H1 (cell line): Measurements from ENCODE around the gene SLC22A3.

Source experiments
- CHD2 ChIP-seq: IDR thresholded peaks from 2 replicates; pipeline ENCODE4 v1.6.1; 2012; ENCODE audit warnings: low read length, improper control_type of control experiment
- CTCF ChIP-seq, 3 experiments: IDR thresholded peaks; 1 replicate in 2 of 3; 2 replicates in 1 of 3; pipeline versions ENCODE4 v1.5.1 to v1.6.1; 2011; ENCODE audit warnings: low read length in 3 of 3, mild to moderate bottlenecking in 3 of 3, inconsistent platforms in 2 of 3, low read depth in 1 of 3, moderate library complexity in 1 of 3; ENCODE audit not compliant: insufficient read depth in 1 of 3; ENCODE audit errors: control extremely low read depth in 1 of 3
- EP300 ChIP-seq, 2 experiments: IDR thresholded peaks; 1 replicate in 1 of 2; 2 replicates in 1 of 2; pipeline ENCODE4 v1.6.1; 2011 to 2012; ENCODE audit warnings: low read depth in 2 of 2, low read length in 2 of 2, mild to moderate bottlenecking in 2 of 2, borderline replicate concordance in 1 of 2, inconsistent platforms in 1 of 2, moderate library complexity in 1 of 2
- GTF2F1 ChIP-seq: IDR thresholded peaks from 2 replicates; pipeline ENCODE4 v1.6.1; 2012; ENCODE audit warnings: low read depth, low read length, improper control_type of control experiment, borderline replicate concordance
- JUN ChIP-seq: IDR thresholded peaks from 2 replicates; pipeline ENCODE4 v1.6.1; 2011; ENCODE audit warnings: low read depth, mild to moderate bottlenecking, improper control_type of control experiment, low read length
- NRF1 ChIP-seq: IDR thresholded peaks from 2 replicates; pipeline ENCODE4 v1.6.1; 2011; ENCODE audit warnings: mild to moderate bottlenecking, low read depth, low read length, improper control_type of control experiment
- POLR2A ChIP-seq, 2 experiments: IDR thresholded peaks; 1 replicate in 1 of 2; 2 replicates in 1 of 2; pipeline ENCODE4 v1.6.1; 2011; ENCODE audit warnings: low read depth in 2 of 2, low read length in 2 of 2, mild to moderate bottlenecking in 2 of 2; ENCODE audit errors: control extremely low read depth in 1 of 2
- POLR2AphosphoS5 ChIP-seq: IDR thresholded peaks from 2 replicates; pipeline ENCODE4 v1.6.1; 2011; ENCODE audit warnings: low read depth, low read length
- RAD21 ChIP-seq, 2 experiments: IDR thresholded peaks in 1 of 2; conservative IDR thresholded peaks in 1 of 2; 2 replicates each; pipeline ENCODE4 v1.6.1; 2011; ENCODE audit warnings: low read depth in 2 of 2, low read length in 2 of 2, improper control_type of control experiment in 1 of 2, inconsistent platforms in 1 of 2, mild to moderate bottlenecking in 1 of 2, moderate library complexity in 1 of 2
- TEAD4 ChIP-seq: IDR thresholded peaks from 2 replicates; pipeline ENCODE4 v1.6.1; 2012; ENCODE audit warnings: low read depth, low read length, inconsistent platforms, mixed read lengths
- TF ChIP-seq, protein P1 (sequence below): IDR thresholded peaks from 2 replicates; pipeline ENCODE4 v1.6.1; 2011; ENCODE audit warnings: low read length, improper control_type of control experiment
- TF ChIP-seq, protein P2 (sequence below): IDR thresholded peaks from 2 replicates; pipeline ENCODE4 v1.6.1; 2012; ENCODE audit warnings: low read length, inconsistent platforms

- no peak for TF ChIP-seq CTCF (IDR thresholded peaks at IDR 0.05; ENCODE audit: control extremely low read depth in 1 of 3, insufficient read depth in 1 of 3, low read depth in 1 of 3, low read length in 3 of 3)
- TF ChIP-seq EP300 (IDR thresholded peaks at IDR 0.05; ENCODE audit: borderline replicate concordance in 1 of 2, low read depth in 2 of 2, low read length in 2 of 2), result no peak
- no peak for TF ChIP-seq JUN
- TF ChIP-seq, protein P1, sequence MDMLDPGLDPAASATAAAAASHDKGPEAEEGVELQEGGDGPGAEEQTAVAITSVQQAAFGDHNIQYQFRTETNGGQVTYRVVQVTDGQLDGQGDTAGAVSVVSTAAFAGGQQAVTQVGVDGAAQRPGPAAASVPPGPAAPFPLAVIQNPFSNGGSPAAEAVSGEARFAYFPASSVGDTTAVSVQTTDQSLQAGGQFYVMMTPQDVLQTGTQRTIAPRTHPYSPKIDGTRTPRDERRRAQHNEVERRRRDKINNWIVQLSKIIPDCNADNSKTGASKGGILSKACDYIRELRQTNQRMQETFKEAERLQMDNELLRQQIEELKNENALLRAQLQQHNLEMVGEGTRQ, result no peak
- no peak for TF ChIP-seq POLR2AphosphoS5
- TF ChIP-seq POLR2A (IDR thresholded peaks at IDR 0.05; ENCODE audit: control extremely low read depth in 1 of 2, low read depth in 2 of 2, low read length in 2 of 2), result no peak
- no peak for TF ChIP-seq CHD2
- TF ChIP-seq GTF2F1, result no peak
- TF ChIP-seq NRF1, result no peak
- TF ChIP-seq, protein P2, sequence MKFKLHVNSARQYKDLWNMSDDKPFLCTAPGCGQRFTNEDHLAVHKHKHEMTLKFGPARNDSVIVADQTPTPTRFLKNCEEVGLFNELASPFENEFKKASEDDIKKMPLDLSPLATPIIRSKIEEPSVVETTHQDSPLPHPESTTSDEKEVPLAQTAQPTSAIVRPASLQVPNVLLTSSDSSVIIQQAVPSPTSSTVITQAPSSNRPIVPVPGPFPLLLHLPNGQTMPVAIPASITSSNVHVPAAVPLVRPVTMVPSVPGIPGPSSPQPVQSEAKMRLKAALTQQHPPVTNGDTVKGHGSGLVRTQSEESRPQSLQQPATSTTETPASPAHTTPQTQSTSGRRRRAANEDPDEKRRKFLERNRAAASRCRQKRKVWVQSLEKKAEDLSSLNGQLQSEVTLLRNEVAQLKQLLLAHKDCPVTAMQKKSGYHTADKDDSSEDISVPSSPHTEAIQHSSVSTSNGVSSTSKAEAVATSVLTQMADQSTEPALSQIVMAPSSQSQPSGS, result no peak
- no peak for TF ChIP-seq RAD21 (IDR thresholded peaks at IDR 0.05 in 1 of 2, conservative IDR thresholded peaks at IDR 0.05 in 1 of 2; ENCODE audit: low read depth in 2 of 2, low read length in 2 of 2)
- TF ChIP-seq TEAD4, result no peak
Observed at GRCh38 chr6:160420253-160420968, 72.2 kb downstream of the SLC22A3 start.
